Hepatocyte (in vitro differentiated cells): ENCODE results near the gene TREH.

Experiments used
- CTCF ChIP-seq: fragments of 200-600 bp; sonication (generic); IDR thresholded peaks from 2 replicates; pipeline ENCODE4 v1.5.1; 2016; ENCODE audit warnings: antibody characterized with exemption, mild to moderate bottlenecking; ENCODE audit not compliant: poor library complexity
- EZH2 ChIP-seq: fragments of 200-600 bp; sonication (generic); IDR thresholded peaks from 2 replicates; pipeline ENCODE4 v1.6.1; 2016; ENCODE audit warnings: antibody characterized with exemption, mild to moderate bottlenecking, borderline replicate concordance

- no peak for TF ChIP-seq EZH2
- TF ChIP-seq CTCF: no peak
These were observed 36.4 kb upstream of the TREH start for GRCh38 chr11:118715837-118716260.
